CD4-positive, alpha-beta memory T cell (primary cell): Measurements from ENCODE around the gene P2RY2. TPM values are rescaled to one million over a fixed set of nuclear protein-coding genes. Genes with fewer than 3 reads are reported as not detected.

Experiments used
- CTCF ChIA-PET: fragments of 350-600 bp; sonication (Branson Sonifier 250); formaldehyde crosslinking; loops from one replicate; lab custom pipeline; 2021; ENCODE audit warnings: inconsistent platforms; ENCODE audit not compliant: partially characterized antibody; lab: Charles Lee
- POLR2A ChIA-PET: fragments of 350-600 bp; sonication (Branson Sonifier 250); formaldehyde crosslinking; loops from one replicate; lab custom pipeline; 2021; ENCODE audit not compliant: partially characterized antibody; lab: Charles Lee
- DNase-seq, 5 donors: peaks; one replicate each; pipeline versions ENCODE4 v3.0.0 to v3.0.0-alpha.2; 2020 to 2022; ENCODE audit warnings: mixed read lengths in 1 of 5
- H3K27ac ChIP-seq: one replicate; pipeline ENCODE4 v1.7.0; 2013; ENCODE audit warnings: low read depth, low read length
- H3K27me3 ChIP-seq: 2 replicates; pipeline ENCODE4 v1.7.0; 2013; ENCODE audit warnings: mild to moderate bottlenecking, low read length, moderate library complexity; ENCODE audit not compliant: insufficient read depth
- H3K36me3 ChIP-seq: 2 replicates; pipeline ENCODE4 v1.7.0; 2013; ENCODE audit warnings: mild to moderate bottlenecking, low read length, moderate library complexity; ENCODE audit not compliant: insufficient read depth
- H3K4me1 ChIP-seq: 2 replicates; pipeline ENCODE4 v1.7.0; 2013; ENCODE audit warnings: mild to moderate bottlenecking, low read length, moderate library complexity; ENCODE audit not compliant: insufficient read depth
- H3K4me3 ChIP-seq, 2 donors: one replicate each; pipeline ENCODE4 v1.7.0; 2013; ENCODE audit warnings: low read length in 2 of 2, mild to moderate bottlenecking in 1 of 2
- H3K9me3 ChIP-seq, 2 donors: one replicate each; pipeline ENCODE4 v1.7.0; 2013; ENCODE audit warnings: low read length in 2 of 2, control low read depth in 1 of 2; ENCODE audit not compliant: control insufficient read depth in 1 of 2
- H3K27ac Mint-ChIP-seq, 7 donors: one replicate each; pipeline ENCODE4 v1.8.0; 2020 to 2021; ENCODE audit warnings: mixed read lengths in 7 of 7, mild to moderate bottlenecking in 6 of 7, inconsistent platforms in 3 of 7, moderate library complexity in 3 of 7
- H3K27me3 Mint-ChIP-seq, 2 donors: one replicate each; pipeline ENCODE4 v1.8.0; 2020 to 2021; ENCODE audit warnings: mixed read lengths in 2 of 2
- H3K36me3 Mint-ChIP-seq, 2 donors: one replicate each; pipeline ENCODE4 v1.8.0; 2020 to 2021; ENCODE audit warnings: mixed read lengths in 2 of 2, inconsistent platforms in 1 of 2, mild to moderate bottlenecking in 1 of 2
- H3K4me1 Mint-ChIP-seq, 4 donors: one replicate each; pipeline ENCODE4 v1.8.0; 2020 to 2021; ENCODE audit warnings: mixed read lengths in 4 of 4, mild to moderate bottlenecking in 1 of 4
- H3K4me3 Mint-ChIP-seq, 8 donors: one replicate each; pipeline ENCODE4 v1.8.0; 2020 to 2021; ENCODE audit warnings: mixed read lengths in 8 of 8, mild to moderate bottlenecking in 7 of 8, moderate library complexity in 6 of 8, inconsistent platforms in 3 of 8
- H3K9me3 Mint-ChIP-seq, 8 donors: one replicate each; pipeline ENCODE4 v1.8.0; 2020 to 2021; ENCODE audit warnings: mixed read lengths in 8 of 8, mild to moderate bottlenecking in 5 of 8, inconsistent platforms in 3 of 8, moderate library complexity in 1 of 8
- intact Hi-C: fragments of 100-400 bp; cut with micrococcal nuclease; formaldehyde crosslinking; loops from one replicate; pipeline ENCODE4 v1.15.1; 2023
- polyA plus RNA-seq, 2 donors: library from polyadenylated mRNA; unstranded; fragments of 300-500 nt; fragmentation: Illumina TruSeq; gene quantifications; one replicate each; pipeline ENCODE4 v1.2.3, GENCODE V29; 2021
- total RNA-seq, 2 experiments: library from RNA; stranded (reverse); gene quantifications; one replicate each; pipeline ENCODE4 v1.2.3, GENCODE V29; 2021

Gene P2RY2
- total and polyA plus RNA-seq, 4 experiments from 2014 or later, result not detected

DNA sequence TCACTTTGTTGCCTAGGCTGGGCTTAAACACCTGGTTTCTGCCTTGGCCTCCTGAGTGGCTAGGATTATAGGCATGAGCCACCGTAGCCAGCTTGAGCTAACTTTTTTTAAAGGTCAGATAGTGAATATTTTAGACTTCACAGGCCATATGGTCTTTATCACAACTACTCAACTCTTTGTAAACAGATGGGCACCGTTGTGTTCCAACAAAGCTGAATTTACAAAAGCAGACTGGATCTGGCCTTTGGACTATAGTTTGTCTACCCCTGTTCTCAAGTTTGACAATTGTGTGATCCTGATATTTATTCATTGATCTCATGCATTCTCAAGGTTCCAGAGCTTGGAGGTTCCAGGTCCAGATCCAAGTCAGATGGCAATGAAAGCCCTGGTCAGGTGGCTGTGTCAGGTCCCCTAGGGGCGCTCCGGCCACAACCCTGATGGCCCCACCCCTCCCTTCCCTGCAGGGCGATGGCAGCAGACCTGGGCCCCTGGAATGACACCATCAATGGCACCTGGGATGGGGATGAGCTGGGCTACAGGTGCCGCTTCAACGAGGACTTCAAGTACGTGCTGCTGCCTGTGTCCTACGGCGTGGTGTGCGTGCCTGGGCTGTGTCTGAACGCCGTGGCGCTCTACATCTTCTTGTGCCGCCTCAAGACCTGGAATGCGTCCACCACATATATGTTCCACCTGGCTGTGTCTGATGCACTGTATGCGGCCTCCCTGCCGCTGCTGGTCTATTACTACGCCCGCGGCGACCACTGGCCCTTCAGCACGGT lies 15.8 kb downstream of the P2RY2 start:
- ChIA-PET CTCF (no interaction called here), POLR2A (no interaction called here)
- Histone ChIP-seq H3K36me3 (no peaks in the 10 kb centered on the region), H3K9me3 (no peaks in the 10 kb centered on the region), H3K27ac (no peak overlapping the region), H3K4me3 (no peak overlapping the region), H3K4me1 (no peaks in the 10 kb centered on the region), H3K27me3 (no peaks in the 10 kb centered on the region)
- intact Hi-C loops, result no loop called here
- peaks cover 1 to 3% of the 10 kb centered on the region in 2 donors for H3K27me3 Mint-ChIP-seq
- peaks cover 0 to 2% (median 0%) of the 10 kb centered on the region in 8 donors for H3K9me3 Mint-ChIP-seq
- H3K4me3 Mint-ChIP-seq, result no peak overlapping the region
- no peak for DNase-seq
- no peak overlapping the region for H3K27ac Mint-ChIP-seq
- H3K4me1 Mint-ChIP-seq, result no peaks in the 10 kb centered on the region
- no peaks in the 10 kb centered on the region for H3K36me3 Mint-ChIP-seq

DNA sequence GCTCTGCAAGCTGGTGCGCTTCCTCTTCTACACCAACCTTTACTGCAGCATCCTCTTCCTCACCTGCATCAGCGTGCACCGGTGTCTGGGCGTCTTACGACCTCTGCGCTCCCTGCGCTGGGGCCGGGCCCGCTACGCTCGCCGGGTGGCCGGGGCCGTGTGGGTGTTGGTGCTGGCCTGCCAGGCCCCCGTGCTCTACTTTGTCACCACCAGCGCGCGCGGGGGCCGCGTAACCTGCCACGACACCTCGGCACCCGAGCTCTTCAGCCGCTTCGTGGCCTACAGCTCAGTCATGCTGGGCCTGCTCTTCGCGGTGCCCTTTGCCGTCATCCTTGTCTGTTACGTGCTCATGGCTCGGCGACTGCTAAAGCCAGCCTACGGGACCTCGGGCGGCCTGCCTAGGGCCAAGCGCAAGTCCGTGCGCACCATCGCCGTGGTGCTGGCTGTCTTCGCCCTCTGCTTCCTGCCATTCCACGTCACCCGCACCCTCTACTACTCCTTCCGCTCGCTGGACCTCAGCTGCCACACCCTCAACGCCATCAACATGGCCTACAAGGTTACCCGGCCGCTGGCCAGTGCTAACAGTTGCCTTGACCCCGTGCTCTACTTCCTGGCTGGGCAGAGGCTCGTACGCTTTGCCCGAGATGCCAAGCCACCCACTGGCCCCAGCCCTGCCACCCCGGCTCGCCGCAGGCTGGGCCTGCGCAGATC lies 16.5 kb downstream of the P2RY2 start:
- CTCF ChIA-PET, result interaction anchor here (2.3 kb wide), 1 partner anchor 11 kb away, joined by 12 read pairs; no protein-coding TSS in a partner anchor

DNA sequence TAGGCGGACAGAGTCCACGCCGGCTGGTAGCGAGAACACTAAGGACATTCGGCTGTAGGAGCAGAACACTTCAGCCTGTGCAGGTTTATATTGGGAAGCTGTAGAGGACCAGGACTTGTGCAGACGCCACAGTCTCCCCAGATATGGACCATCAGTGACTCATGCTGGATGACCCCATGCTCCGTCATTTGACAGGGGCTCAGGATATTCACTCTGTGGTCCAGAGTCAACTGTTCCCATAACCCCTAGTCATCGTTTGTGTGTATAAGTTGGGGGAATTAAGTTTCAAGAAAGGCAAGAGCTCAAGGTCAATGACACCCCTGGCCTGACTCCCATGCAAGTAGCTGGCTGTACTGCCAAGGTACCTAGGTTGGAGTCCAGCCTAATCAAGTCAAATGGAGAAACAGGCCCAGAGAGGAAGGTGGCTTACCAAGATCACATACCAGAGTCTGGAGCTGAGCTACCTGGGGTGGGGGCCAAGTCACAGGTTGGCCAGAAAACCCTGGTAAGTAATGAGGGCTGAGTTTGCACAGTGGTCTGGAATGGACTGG lies 17.2 kb downstream of the P2RY2 start:
- peaks cover 0 to 2% (median 0%) of the 10 kb centered on the region in 8 donors for H3K9me3 Mint-ChIP-seq
- POLR2A ChIA-PET, result no interaction called here
- no peaks in the 10 kb centered on the region for H3K9me3 ChIP-seq
- intact Hi-C loops, result no loop called here
- H3K27ac ChIP-seq, result no peak overlapping the region
- no peak for DNase-seq
- no peaks in the 10 kb centered on the region for H3K4me1 ChIP-seq
- H3K4me3 Mint-ChIP-seq, result no peak overlapping the region
- H3K36me3 ChIP-seq, result no peaks in the 10 kb centered on the region
- H3K4me1 Mint-ChIP-seq, result no peaks in the 10 kb centered on the region
- H3K27me3 Mint-ChIP-seq, result no peaks in the 10 kb centered on the region
- H3K4me3 ChIP-seq, result no peak overlapping the region
- H3K36me3 Mint-ChIP-seq, result no peaks in the 10 kb centered on the region
- H3K27me3 ChIP-seq, result no peaks in the 10 kb centered on the region
- CTCF ChIA-PET, result interaction anchor here (1.1 to 2.3 kb wide), 3 partner anchors 10 to 404 kb away, joined by 3 to 12 read pairs (median 5); no protein-coding TSS in a partner anchor
- no peak overlapping the region for H3K27ac Mint-ChIP-seq

More for the DNA sequence above, 16.5 kb downstream of the P2RY2 start:
- H3K27me3 ChIP-seq, result no peaks in the 10 kb centered on the region
- Mint-ChIP-seq H3K9me3 (peaks cover 0 to 2% (median 0%) of the 10 kb centered on the region in 8 donors), H3K27me3 (no peaks in the 10 kb centered on the region), H3K4me1 (no peaks in the 10 kb centered on the region), H3K4me3 (no peak overlapping the region), H3K27ac (no peak overlapping the region), H3K36me3 (no peaks in the 10 kb centered on the region)
- H3K36me3 ChIP-seq, result no peaks in the 10 kb centered on the region
- POLR2A ChIA-PET, result no interaction called here
- intact Hi-C loops, result no loop called here
- H3K4me3 ChIP-seq, result no peak overlapping the region
- H3K4me1 ChIP-seq, result no peaks in the 10 kb centered on the region
- no peaks in the 10 kb centered on the region for H3K9me3 ChIP-seq
- no peak overlapping the region for H3K27ac ChIP-seq
- DNase-seq, result no peak

DNA sequence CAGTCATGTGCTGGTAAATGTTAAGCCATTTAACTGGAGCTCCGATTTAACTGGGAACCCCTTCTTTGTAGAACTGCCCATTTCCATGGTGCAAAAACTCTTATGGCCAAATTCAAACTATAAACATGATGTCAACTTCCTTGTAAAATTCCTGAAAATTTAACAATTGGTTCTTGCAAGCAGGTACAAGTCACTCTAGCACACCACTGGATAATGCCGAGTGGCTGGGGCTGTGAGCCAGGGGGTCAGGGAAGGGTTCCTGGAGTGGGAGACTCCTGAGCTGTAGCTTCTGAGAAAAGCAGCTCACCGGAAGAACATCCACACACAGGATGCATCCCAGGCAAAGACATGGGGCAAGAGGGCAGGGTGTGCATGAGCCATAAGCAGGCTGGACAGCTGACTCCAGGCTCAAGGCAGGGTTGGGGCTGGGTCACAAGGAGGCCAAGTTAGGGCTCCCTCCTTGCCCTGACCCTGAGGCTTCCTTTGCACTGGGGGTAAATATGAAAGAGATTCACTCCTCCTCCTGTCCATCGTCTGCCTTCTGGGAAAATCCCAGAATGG lies 18.2 kb downstream of the P2RY2 start:
- POLR2A ChIA-PET, result no interaction called here
- H3K4me1 Mint-ChIP-seq, result no peaks in the 10 kb centered on the region
- intact Hi-C loops, result no loop called here
- no peaks in the 10 kb centered on the region for H3K9me3 ChIP-seq
- DNase-seq, result no peak
- no peak overlapping the region for H3K27ac Mint-ChIP-seq
- no peaks in the 10 kb centered on the region for H3K27me3 Mint-ChIP-seq
- no peaks in the 10 kb centered on the region for H3K27me3 ChIP-seq
- H3K9me3 Mint-ChIP-seq, result peaks cover 0 to 2% (median 0%) of the 10 kb centered on the region in 8 donors
- H3K4me1 ChIP-seq, result no peaks in the 10 kb centered on the region
- H3K4me3 Mint-ChIP-seq, result no peak overlapping the region
- H3K4me3 ChIP-seq, result no peak overlapping the region
- H3K36me3 Mint-ChIP-seq, result no peaks in the 10 kb centered on the region
- CTCF ChIA-PET, result interaction anchor here (1.1 to 2.3 kb wide), 4 partner anchors 9 to 511 kb away, joined by 3 to 12 read pairs (median 4); no protein-coding TSS in a partner anchor
- H3K27ac ChIP-seq, result no peak overlapping the region
- H3K36me3 ChIP-seq, result no peaks in the 10 kb centered on the region

DNA sequence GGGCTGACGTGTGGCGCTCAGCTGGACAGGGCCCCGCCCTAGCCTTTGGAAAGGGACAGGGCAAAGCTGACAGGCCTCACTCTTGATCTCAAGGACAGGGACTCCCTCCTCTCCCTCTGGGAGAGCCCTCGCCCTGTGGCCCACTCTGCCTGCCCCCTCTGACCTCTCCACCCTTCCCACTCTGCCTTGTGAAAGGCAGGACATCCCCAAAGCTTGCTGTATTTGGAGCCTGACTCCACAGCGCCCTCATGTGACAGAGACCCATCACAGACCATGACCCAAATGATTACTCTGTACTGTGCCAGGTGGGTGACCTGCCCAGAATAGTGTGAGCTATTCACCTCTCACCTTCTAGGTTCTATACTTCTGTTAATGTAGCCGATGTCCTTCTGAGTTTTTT lies 18.8 kb downstream of the P2RY2 start:
- CTCF ChIA-PET, result interaction anchor here (1.3 to 2.3 kb wide), 3 partner anchors 8 to 512 kb away, joined by 3 to 12 read pairs (median 5); no protein-coding TSS in a partner anchor
- Mint-ChIP-seq H3K27ac (no peak overlapping the region), H3K4me3 (no peak overlapping the region), H3K36me3 (no peaks in the 10 kb centered on the region), H3K4me1 (no peaks in the 10 kb centered on the region), H3K9me3 (peaks cover 0 to 2% (median 0%) of the 10 kb centered on the region in 8 donors), H3K27me3 (peaks cover 2 to 3% of the 10 kb centered on the region in 2 donors)
- POLR2A ChIA-PET, result no interaction called here
- intact Hi-C loops, result no loop called here
- no peaks in the 10 kb centered on the region for H3K27me3 ChIP-seq
- H3K4me1 ChIP-seq, result no peaks in the 10 kb centered on the region
- DNase-seq, result peak in 1 of 5 donors; percentile 1
- no peaks in the 10 kb centered on the region for H3K36me3 ChIP-seq
- H3K27ac ChIP-seq, result no peak overlapping the region
- no peaks in the 10 kb centered on the region for H3K9me3 ChIP-seq
- H3K4me3 ChIP-seq, result no peak overlapping the region

DNA sequence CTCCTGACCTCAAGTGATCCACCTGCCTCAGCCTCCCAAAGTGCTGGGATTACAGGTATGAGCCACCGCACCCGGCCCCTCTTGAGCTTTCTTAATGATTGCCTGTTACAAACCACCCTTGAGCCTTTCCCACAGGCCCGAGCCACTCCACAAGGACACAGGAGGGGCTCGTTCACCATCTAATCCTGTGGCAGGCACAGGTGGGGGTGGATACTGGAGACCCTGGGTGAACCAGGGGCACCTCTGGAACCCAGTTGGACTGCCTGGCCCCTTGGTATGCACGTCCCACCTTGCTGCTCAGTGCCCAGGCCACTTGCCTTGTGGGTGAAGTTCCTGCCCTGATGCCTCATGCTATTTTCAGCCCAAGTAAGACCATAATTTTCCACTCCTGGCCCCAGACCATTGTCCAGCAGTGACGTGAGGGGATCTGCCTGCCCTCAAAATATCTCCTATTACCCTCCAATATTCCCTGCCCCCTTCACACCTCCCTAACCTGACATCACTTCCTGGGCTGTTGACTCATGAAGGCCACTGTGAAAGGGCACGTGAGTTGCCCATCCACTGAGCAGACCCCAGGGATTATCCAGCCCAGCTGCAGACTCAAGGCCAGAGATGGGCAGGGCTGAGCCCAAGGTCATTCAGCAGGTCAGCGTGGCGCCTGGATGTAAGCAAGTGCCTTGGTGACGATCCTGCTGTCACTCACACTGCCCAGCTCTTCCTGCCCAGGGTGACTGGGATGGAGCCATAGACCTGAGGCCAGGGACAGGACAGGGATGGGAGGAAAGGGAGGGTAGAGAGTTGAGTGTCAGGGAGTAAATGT lies 19.6 kb downstream of the P2RY2 start:
- CTCF ChIA-PET, result interaction anchor here (1.3 kb wide), 1 partner anchor 513 kb away, joined by 3 read pairs; no protein-coding TSS in a partner anchor
- intact Hi-C loops, result no loop called here

More for the DNA sequence above, 19.6 kb downstream of the P2RY2 start:
- POLR2A ChIA-PET, result no interaction called here
- Mint-ChIP-seq H3K27ac (no peak overlapping the region), H3K9me3 (no peaks in the 10 kb centered on the region), H3K36me3 (no peaks in the 10 kb centered on the region), H3K27me3 (peaks cover 2 to 6% of the 10 kb centered on the region in 2 donors), H3K4me1 (no peaks in the 10 kb centered on the region), H3K4me3 (no peak overlapping the region)
- H3K4me1 ChIP-seq, result no peaks in the 10 kb centered on the region
- no peak overlapping the region for H3K27ac ChIP-seq
- no peaks in the 10 kb centered on the region for H3K9me3 ChIP-seq
- H3K27me3 ChIP-seq, result no peaks in the 10 kb centered on the region
- H3K4me3 ChIP-seq, result no peak overlapping the region
- no peaks in the 10 kb centered on the region for H3K36me3 ChIP-seq
- no peak for DNase-seq
